Activated CD4-positive, alpha-beta T cell treated with anti-CD3 and anti-CD28 coated beads for 36 hours (primary cell): ENCODE results near the gene DNPH1. TPM values are rescaled to one million over a fixed set of nuclear protein-coding genes. Genes with fewer than 3 reads are reported as not detected.

Source experiments
- ATAC-seq: fragments of 200-7000 bp; cut with Tn5 transposase; one replicate; pipeline ENCODE4 v1.10.0; 2021; ENCODE audit warnings: mild to moderate bottlenecking, moderate library complexity
- CTCF ChIA-PET: fragments of 350-600 bp; sonication (Branson Sonifier 250); formaldehyde crosslinking; loops from one replicate; lab custom pipeline; 2021; ENCODE audit warnings: antibody characterized with exemption; lab: Charles Lee
- POLR2A ChIA-PET: fragments of 350-600 bp; sonication (Branson Sonifier 250); formaldehyde crosslinking; loops from one replicate; lab custom pipeline; 2021; ENCODE audit warnings: antibody characterized with exemption, inconsistent platforms; lab: Charles Lee
- DNase-seq: peaks from one replicate; pipeline ENCODE4 v3.0.0-alpha.2; 2020
- H3K27ac Mint-ChIP-seq: one replicate; pipeline ENCODE4 v1.8.0; 2021; ENCODE audit warnings: mixed read lengths
- H3K27me3 Mint-ChIP-seq: one replicate; pipeline ENCODE4 v1.8.0; 2021; ENCODE audit warnings: mixed read lengths
- H3K36me3 Mint-ChIP-seq: one replicate; pipeline ENCODE4 v1.8.0; 2021; ENCODE audit warnings: low read depth, mixed read lengths
- H3K4me1 Mint-ChIP-seq: one replicate; pipeline ENCODE4 v1.8.0; 2021; ENCODE audit warnings: mixed read lengths
- H3K4me3 Mint-ChIP-seq: one replicate; pipeline ENCODE4 v1.8.0; 2021; ENCODE audit warnings: mild to moderate bottlenecking, moderate library complexity, mixed read lengths
- H3K9me3 Mint-ChIP-seq: one replicate; pipeline ENCODE4 v1.8.0; 2021; ENCODE audit warnings: low read depth, mixed read lengths
- intact Hi-C, 2 experiments: fragments of 100-400 bp; cut with DNase I in 1 of 2; cut with micrococcal nuclease in 1 of 2; formaldehyde crosslinking; loops; one replicate each; pipeline versions ENCODE4 v1.14.2 to v1.15.1; 2022 to 2024; cut with DNase I, micrococcal nuclease
- total RNA-seq, 2 experiments: library from RNA; stranded (reverse); gene quantifications; one replicate each; pipeline ENCODE4 v1.2.3, GENCODE V29; 2021

Gene DNPH1
- total RNA-seq, 2 experiments from 2014 or later, result 58.5 to 80.3 TPM

- no peak for DNase-seq
- no peaks in the 10 kb centered on the region for H3K9me3 Mint-ChIP-seq
- ChIA-PET CTCF (interaction anchor here (0.5 to 3.8 kb wide), 6 partner anchors 34 to 270 kb away, joined by 3 to 21 read pairs (median 4); partner anchors contain the start of gene CUL7), POLR2A (no interaction called here)
- H3K27ac Mint-ChIP-seq, result no peak overlapping the region
- H3K27me3 Mint-ChIP-seq, result no peaks in the 10 kb centered on the region
- ATAC-seq, result no peak
- H3K4me1 Mint-ChIP-seq, result peaks cover 7% of the 10 kb centered on the region
- intact Hi-C loops, result no loop called here
- no peak overlapping the region for H3K4me3 Mint-ChIP-seq
- H3K36me3 Mint-ChIP-seq, result no peaks in the 10 kb centered on the region
Measured at GRCh38 chr6:43262000-43262779, 32.9 kb upstream of the DNPH1 start.

- ChIA-PET POLR2A (no interaction called here), CTCF (interaction anchor here (0.7 to 3.8 kb wide), 2 partner anchors 17 to 246 kb away, joined by 5 to 21 read pairs; no protein-coding TSS in a partner anchor)
- intact Hi-C loops, result no loop called here
- peaks cover 8% of the 10 kb centered on the region for H3K4me1 Mint-ChIP-seq
- DNase-seq (no peak), ATAC-seq (no peak)
- H3K27me3 Mint-ChIP-seq, result no peaks in the 10 kb centered on the region
- H3K36me3 Mint-ChIP-seq, result no peaks in the 10 kb centered on the region
- no peaks in the 10 kb centered on the region for H3K9me3 Mint-ChIP-seq
- H3K27ac Mint-ChIP-seq, result no peak overlapping the region
- no peak overlapping the region for H3K4me3 Mint-ChIP-seq
Measured at GRCh38 chr6:43261198-43261597, 31.9 kb upstream of the DNPH1 start.

GRCh38 chr6:43260791-43261190 is 31.5 kb upstream of the DNPH1 start:
- Mint-ChIP-seq H3K36me3 (no peaks in the 10 kb centered on the region), H3K27ac (no peak overlapping the region), H3K4me1 (peaks cover 8% of the 10 kb centered on the region), H3K4me3 (no peak overlapping the region), H3K9me3 (no peaks in the 10 kb centered on the region), H3K27me3 (no peaks in the 10 kb centered on the region)
- intact Hi-C loops, result no loop called here
- POLR2A ChIA-PET, result no interaction called here
- CTCF ChIA-PET, result no interaction called here
- ATAC-seq, result no peak
- DNase-seq, result no peak

DNA sequence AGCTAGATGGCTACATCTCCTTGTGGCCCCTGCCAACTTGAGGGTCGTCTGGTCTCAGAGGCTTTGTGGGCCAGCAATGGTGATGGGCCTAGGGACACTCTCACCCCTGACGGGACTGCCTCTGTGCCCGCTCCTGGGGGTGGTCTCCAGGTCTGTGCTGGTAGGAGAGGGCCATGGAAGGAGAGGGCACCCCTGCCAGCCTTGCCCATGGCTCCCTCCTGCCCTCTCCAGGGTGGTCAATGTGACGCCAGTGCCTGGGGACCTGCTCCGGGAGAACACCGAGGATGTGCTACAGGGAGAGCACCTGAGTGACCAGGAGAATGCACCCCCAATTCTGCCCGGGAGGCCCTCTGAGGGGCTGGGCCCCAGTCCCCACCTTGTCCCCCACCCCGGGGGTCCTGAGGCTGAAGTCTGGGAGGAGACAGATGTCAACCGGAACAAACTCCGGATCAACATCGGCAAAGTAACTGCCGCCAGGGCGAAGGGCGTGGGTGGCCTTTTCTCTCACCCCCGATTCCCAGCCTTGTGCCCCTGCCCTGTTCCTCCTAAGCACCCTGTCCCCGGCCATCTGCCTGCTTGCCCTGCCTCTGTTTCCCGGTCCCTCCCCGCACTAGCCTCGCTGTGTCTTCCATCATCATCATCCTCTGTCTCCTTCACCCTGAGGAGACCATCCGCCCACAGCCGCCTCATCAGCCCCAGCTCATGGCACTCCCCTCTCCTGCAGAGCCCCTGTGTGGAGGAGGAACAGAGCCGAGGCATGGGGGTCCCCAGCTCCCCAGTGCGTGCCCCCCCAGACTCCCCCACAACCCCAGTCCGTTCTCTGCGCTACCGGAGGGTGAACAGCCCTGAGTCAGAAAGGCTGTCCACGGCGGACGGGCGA is 29.8 kb upstream of the DNPH1 start:
- H3K36me3 Mint-ChIP-seq, result no peaks in the 10 kb centered on the region
- DNase-seq, result no peak
- no peak overlapping the region for H3K4me3 Mint-ChIP-seq
- ATAC-seq, result no peak
- POLR2A ChIA-PET, result no interaction called here
- no peaks in the 10 kb centered on the region for H3K27me3 Mint-ChIP-seq
- no peaks in the 10 kb centered on the region for H3K9me3 Mint-ChIP-seq
- CTCF ChIA-PET, result interaction anchor here (0.5 to 0.6 kb wide), 3 partner anchors 10 to 139 kb away, joined by 3 to 4 read pairs (median 3); no protein-coding TSS in a partner anchor
- H3K4me1 Mint-ChIP-seq, result peaks cover 13% of the 10 kb centered on the region
- no peak overlapping the region for H3K27ac Mint-ChIP-seq
- intact Hi-C loops, result no loop called here

DNA sequence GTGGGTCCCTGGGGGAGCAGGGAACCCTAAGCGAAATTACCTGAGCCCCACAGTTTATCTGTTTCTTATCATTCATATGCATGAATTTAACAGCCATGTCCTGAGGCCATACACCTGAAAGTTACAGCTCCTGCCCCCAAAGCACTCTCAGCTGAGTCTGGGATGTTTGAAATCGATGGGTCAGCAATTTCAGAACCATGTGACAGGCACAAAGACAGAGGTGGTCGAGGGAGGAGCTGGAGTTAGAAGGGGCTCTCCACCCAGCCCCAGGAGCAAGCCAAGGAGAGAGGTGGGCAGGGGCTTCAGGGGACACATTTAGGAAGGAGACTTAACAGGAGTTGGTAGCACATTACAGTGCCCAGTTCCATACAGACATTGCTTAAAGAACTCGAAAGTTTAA is 28.9 kb upstream of the DNPH1 start:
- POLR2A ChIA-PET, result no interaction called here
- Mint-ChIP-seq H3K4me1 (peaks cover 13% of the 10 kb centered on the region), H3K36me3 (no peaks in the 10 kb centered on the region), H3K9me3 (no peaks in the 10 kb centered on the region), H3K27ac (no peak overlapping the region), H3K27me3 (no peaks in the 10 kb centered on the region), H3K4me3 (no peak overlapping the region)
- no peak for DNase-seq
- CTCF ChIA-PET, result interaction anchor here (0.6 kb wide), 2 partner anchors 11 to 140 kb away, joined by 3 read pairs; no protein-coding TSS in a partner anchor
- intact Hi-C loops, result no loop called here
- no peak for ATAC-seq

DNA sequence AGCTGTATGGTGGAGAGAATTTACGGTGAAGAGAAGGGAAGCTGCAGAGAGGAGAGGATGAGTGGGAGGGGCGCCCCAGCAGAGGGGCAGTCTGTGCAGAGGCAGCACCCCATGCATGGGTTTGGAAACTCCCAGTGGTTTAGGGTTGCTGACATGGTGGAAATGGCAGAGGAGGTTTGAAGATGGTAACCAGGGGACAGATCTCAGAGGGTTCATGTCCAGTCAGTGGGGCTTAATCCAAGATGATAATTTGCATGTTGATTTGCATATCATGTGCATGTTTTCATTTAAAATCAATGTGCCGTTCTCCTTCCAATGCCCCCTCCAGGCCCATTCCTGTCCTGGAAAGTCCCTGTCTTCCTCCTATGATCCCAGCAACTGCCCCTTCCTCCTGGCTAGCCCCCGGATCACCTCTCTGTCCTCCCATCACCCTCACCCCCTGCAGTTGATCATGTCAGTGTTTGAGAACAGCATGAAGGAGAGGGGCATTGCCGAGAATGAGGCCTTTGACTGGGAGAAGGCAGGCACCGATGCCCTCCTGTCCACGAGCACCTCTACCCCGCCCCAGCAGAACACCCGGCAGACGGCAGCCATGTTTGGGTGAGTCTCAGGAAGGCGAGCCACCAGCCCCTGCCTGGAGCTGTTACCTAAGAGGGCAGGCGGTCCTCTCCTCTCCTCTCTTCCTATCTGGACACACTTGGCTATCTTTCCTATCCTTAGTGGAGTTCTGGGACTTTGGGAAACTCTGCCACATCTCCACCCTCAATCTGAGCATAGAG is 28.3 kb upstream of the DNPH1 start:
- no peaks in the 10 kb centered on the region for H3K9me3 Mint-ChIP-seq
- ChIA-PET POLR2A (no interaction called here), CTCF (interaction anchor here (0.6 kb wide), 1 partner anchor 11 kb away, joined by 3 read pairs; no protein-coding TSS in a partner anchor)
- ATAC-seq (peak; percentile 24), DNase-seq (peak; percentile 39)
- H3K27ac Mint-ChIP-seq, result no peak overlapping the region
- H3K36me3 Mint-ChIP-seq, result no peaks in the 10 kb centered on the region
- intact Hi-C loops, result no loop called here
- H3K27me3 Mint-ChIP-seq, result peaks cover 4% of the 10 kb centered on the region
- H3K4me1 Mint-ChIP-seq, result peaks cover 13% of the 10 kb centered on the region
- H3K4me3 Mint-ChIP-seq, result no peak overlapping the region

DNA sequence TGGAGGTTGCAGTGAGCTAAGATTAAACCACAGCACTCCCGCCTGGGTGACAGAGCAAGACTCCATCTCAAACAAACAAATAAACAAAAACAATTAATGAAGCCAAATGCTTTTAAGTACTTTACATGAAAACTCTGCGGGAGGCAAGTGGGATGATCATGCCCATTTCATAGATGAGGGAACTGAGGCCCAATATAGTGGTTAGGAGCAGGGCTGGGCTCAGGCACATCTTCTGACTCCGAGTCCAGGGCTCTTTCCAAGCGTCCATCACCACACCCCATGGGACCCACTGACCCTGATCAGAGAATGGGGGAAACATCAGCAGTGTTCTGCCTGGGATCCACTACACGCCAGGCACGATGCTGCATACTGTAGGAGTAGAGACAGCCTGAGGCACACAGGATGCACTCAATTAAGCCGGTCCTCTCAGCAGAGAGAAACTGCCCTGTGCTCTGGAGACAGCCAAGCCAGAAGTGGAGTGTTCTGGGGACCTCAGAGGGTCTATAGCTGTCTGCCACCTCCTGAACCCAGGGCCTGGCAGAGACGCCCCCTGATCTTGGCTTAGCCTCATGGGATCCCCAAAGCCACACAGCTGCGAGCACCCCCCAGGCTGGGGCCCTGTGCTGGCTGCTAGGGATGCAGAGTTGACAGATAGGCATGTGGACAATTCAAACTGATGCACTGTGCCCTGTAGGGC is 27.5 kb upstream of the DNPH1 start:
- no peak overlapping the region for H3K27ac Mint-ChIP-seq
- H3K9me3 Mint-ChIP-seq, result no peaks in the 10 kb centered on the region
- peaks cover 6% of the 10 kb centered on the region for H3K27me3 Mint-ChIP-seq
- peaks cover 13% of the 10 kb centered on the region for H3K4me1 Mint-ChIP-seq
- POLR2A ChIA-PET, result no interaction called here
- no peak for ATAC-seq
- no peak overlapping the region for H3K4me3 Mint-ChIP-seq
- DNase-seq, result no peak
- intact Hi-C loops, result no loop called here
- CTCF ChIA-PET, result interaction anchor here (0.9 to 1.5 kb wide), 2 partner anchors 27 to 57 kb away, joined by 3 to 5 read pairs; partner anchors contain the start of gene DNPH1
- H3K36me3 Mint-ChIP-seq, result no peaks in the 10 kb centered on the region

GRCh38 chr6:43255408-43256054 is 26.2 kb upstream of the DNPH1 start:
- intact Hi-C loops, result no loop called here
- POLR2A ChIA-PET, result interaction anchor here (0.7 kb wide), 1 partner anchor 223 kb away, joined by 3 read pairs; no protein-coding TSS in a partner anchor
- H3K4me1 Mint-ChIP-seq, result peaks cover 22% of the 10 kb centered on the region
- H3K9me3 Mint-ChIP-seq, result no peaks in the 10 kb centered on the region
- H3K27ac Mint-ChIP-seq, result no peak overlapping the region
- H3K4me3 Mint-ChIP-seq, result no peak overlapping the region
- ATAC-seq (no peak), DNase-seq (no peak)
- peaks cover 18% of the 10 kb centered on the region for H3K27me3 Mint-ChIP-seq
- CTCF ChIA-PET, result interaction anchor here (1.5 kb wide), 1 partner anchor 26 kb away, joined by 5 read pairs; the partner anchor contains the start of gene DNPH1
- no peaks in the 10 kb centered on the region for H3K36me3 Mint-ChIP-seq

DNA sequence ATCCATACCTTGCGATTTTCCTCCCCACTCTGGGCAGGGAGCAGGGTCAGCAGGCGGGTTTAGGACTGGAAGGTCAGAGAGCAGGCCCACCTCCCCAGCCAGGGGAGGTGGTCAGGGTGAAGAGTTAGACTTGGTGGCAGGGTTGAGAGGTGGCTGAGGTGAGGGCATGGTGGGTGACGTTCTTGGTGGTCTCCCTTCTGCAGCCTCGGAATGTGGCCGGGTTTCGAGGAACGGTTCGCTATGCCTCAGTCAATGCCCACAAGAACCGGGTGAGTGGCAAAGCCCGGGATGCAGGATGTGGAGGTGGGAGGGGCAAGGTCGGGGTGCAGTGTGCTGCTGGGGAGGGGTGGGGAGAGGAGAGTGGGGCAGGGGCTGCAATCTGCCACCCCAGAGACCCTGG is 25.6 kb upstream of the DNPH1 start:
- H3K4me1 Mint-ChIP-seq, result peaks cover 22% of the 10 kb centered on the region
- H3K27ac Mint-ChIP-seq, result no peak overlapping the region
- H3K9me3 Mint-ChIP-seq, result no peaks in the 10 kb centered on the region
- no peak overlapping the region for H3K4me3 Mint-ChIP-seq
- ChIA-PET POLR2A (no interaction called here), CTCF (interaction anchor here (0.6 to 1.5 kb wide), 2 partner anchors 25 to 185 kb away, joined by 3 to 5 read pairs; partner anchors contain the start of gene DNPH1)
- no peaks in the 10 kb centered on the region for H3K36me3 Mint-ChIP-seq
- intact Hi-C loops, result no loop called here
- H3K27me3 Mint-ChIP-seq, result peaks cover 18% of the 10 kb centered on the region
- DNase-seq (no peak), ATAC-seq (no peak)
